ENCODE measurements around the gene MYPOP.

Gene MYPOP, protein sequence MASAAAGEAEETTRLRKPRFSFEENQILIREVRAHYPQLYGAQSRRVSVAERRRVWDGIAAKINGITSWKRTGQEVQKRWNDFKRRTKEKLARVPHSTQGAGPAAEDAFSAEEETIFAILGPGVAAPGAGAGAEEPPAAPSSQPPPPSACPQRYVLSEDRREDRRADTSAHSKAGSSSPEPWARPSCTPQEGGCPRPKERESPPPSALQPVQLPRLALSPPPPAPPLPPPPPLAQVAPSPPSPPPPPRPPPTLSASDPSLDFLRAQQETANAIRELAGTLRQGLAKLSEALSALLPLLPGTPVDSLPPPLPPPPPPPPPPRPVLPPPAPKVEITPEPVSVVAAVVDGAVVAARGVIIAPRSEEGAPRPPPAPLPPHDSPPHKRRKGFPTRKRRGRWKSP

GRCh38 chr19:45901912-45902650, at the start of gene MYPOP:
TSS of gene MYPOP (minus strand) at chr19:45902613. CDS start at chr19:45901773, 840 bp downstream.
- no peak for DNase-seq

GRCh38 chr19:45947926-45948325, 45.5 kb upstream of the MYPOP start:
- no peak for DNase-seq

DNA sequence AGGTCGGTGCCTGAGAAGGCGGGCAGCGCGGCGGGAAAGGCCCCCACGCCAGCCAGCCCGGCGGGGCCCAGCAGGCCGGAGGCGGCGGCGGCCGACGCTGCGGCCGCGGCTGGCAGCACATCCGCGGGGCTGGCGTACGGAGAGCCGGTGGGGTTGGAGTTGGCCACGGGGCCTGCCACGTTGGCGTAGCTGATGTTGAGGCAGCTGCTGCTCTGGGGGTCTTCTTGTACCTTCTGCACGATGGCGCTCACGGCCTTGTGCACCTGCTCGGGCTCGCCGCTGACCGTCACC, 38.0 kb upstream of the MYPOP start:
- no peak for DNase-seq

DNA sequence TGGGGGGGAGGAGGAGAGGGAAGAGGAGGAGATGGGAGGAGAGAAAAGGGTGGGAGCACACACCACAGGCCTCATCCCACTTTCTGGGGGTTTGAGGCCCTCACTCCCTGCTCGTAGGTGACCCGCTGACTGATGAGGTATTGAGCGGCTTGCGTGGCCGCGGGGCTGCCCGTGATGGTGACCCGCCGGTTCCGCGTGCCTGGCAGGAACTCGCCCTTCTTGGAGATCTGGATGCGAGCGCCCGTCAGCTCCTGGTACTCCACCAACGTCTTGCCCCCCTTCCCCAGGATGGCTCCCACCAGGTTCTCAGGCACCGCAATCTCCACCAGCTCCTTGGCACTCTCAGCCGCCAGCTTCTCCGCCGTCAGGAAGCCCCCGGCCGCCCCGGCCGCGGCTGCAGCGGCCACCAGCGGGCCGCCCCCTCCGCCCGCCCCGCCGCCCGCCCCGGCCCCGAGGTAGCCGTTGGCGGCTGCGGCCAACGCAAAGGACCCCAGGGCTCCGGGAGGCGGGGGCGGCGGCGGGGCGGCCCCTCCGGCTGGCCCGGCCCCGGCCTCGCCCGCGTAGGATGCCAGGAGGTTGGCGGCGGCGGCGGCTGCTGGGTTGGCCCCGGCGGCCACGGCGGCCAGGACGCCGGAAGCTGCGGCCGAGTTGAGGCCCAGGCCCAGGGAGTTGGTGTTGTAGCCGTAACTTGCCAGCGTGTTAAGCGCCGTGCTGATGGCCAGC, 37.5 kb upstream of the MYPOP start:
- DNase-seq: no peak

DNA sequence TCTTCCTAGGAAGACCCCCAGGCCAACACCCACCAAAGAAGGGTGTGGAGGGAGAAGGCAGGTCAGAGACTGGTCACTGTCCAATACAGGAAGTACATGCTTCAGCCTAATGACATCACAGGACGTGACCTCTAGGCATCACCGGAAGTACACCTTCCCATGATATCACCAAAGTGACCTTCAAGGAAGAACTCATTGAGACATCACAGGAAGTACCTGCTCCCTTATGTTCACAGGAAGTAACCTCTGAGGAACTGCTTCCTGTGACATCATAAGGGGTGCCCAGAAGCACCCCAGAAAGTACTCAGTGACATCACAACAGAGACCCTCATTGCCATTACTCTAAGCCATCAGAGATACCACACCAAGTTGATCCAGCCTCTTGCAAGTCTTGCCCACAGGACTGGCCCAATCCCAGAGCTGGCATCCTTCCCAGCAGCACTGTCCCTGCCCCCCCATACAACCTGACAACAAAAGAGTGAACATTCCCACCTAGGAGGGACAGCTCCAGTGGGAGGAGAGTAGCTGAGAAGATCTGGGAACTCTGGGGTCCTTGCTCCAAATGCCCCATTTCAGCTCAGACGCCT, 36.4 kb upstream of the MYPOP start:
- DNase-seq: no peak

GRCh38 chr19:45935267-45935666, 32.9 kb upstream of the MYPOP start:
- DNase-seq: no peak

DNA sequence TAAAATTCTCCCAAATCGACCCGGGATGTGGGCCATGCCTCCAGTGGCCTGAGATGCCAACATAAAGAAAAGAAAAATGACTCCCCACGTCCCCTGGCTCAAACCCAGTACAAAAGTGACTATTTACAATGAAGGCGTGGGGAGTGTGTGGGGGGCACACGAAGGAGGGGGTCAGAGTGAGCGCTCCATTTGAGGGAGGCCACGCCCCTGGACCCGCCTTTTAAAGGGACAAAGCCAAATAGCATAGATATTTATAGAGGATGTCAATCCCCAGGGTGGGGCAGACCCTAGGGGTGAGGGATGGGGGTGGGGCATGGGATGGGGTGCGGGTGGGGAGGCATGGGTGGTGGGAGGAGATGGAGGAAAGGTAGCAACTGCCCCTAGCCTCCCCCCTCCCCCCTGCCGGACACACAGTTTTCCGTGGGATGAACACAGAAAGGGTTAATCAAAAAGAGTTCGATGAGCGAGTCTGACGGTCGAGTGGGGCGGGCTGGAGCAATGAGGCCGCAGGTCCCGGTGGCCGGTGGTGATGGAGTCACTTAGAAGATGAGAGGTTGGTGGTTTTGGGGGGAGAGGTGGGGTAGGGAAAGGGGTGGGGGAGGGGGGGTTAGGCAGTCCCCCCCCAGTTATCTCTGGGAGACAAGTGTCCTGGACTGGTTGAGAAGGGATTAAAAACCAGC, 32.3 kb upstream of the MYPOP start:
- no peak for DNase-seq

GRCh38 chr19:45933759-45934158, 31.3 kb upstream of the MYPOP start:
- DNase-seq: no peak

DNA sequence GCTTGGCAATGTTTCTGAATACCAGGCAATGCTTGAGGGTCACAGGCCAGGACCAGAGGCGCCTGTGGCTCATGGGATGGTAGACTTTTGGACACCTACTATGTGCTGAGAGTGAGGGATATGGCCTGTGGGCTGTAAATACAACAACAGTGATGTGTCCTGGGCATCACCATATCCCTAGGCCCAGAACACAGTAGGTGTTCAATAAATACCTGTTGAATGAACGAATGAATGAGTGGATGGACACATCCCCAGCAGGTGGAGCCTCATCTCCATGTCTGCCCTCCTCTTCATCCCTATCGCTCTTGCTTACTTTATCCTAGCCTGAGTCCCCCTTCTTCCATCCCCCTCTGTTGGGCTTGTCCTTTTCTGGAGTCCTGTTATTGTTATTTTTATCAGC, 28.6 kb upstream of the MYPOP start:
- DNase-seq: no peak

DNA sequence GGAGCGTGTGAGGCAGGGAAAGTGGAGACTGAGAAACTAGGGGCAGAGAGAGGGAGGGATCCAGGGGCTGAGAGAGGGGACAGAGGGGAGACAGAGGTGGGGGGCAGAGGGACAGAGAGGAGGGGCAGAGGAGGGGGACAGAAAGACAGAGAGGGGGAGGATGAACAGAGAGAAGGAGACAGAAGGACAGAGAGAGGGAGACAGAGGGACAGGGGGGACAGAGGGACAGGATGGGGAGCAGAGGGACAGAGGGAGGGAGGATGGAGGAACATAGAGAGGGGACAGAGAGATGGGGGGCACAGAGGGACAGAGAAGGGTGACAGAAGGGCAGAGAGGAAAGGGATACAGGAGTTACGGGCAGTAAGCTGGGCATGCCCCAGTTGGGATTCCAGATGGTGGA, 26.8 kb upstream of the MYPOP start:
- no peak for DNase-seq

GRCh38 chr19:45927565-45928261, 25.3 kb upstream of the MYPOP start:
- DNase-seq: no peak

GRCh38 chr19:45924891-45925447, 22.6 kb upstream of the MYPOP start:
- DNase-seq: no peak

GRCh38 chr19:45922281-45922680, 19.9 kb upstream of the MYPOP start:
- DNase-seq: no peak

DNA sequence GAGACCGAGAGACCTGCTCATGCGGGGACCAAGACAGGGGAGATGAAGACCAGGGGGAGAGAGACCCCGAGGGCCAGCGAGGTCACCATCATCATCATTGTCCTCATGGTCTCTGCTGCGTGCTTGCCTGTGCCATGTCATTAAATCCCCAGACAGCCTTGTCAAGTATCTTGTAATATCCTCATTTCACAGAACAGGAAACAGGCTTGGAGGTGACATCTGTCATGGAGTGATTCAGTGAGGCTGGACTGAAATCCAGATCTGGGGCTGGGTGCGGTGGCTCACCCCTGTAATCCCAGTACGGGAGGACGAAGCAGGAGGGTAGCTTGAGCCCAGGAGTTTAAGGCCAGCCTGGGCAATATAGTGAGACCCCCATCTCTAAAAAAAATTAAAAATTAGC, 18.0 kb upstream of the MYPOP start:
- DNase-seq: no peak

DNA sequence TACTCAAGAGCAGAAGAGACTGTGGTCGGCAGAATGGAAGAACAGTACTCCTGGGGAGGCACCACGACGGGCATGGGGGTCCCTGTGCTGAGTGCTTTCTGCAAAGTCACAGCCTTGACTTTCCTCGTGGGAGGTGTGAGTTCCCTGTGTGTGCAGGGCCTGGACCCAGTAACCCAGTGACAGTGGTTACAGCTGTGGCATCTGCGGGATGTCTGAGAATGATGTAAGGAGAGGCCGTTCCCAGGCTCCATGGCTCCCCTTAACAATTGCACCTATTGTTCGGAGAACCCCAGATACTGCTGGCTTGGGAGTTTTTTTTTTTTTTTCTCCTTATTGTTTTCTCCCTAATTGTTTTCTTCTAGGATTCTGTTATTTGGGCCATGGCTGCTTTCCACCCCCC, 17.3 kb upstream of the MYPOP start:
- DNase-seq: no peak

DNA sequence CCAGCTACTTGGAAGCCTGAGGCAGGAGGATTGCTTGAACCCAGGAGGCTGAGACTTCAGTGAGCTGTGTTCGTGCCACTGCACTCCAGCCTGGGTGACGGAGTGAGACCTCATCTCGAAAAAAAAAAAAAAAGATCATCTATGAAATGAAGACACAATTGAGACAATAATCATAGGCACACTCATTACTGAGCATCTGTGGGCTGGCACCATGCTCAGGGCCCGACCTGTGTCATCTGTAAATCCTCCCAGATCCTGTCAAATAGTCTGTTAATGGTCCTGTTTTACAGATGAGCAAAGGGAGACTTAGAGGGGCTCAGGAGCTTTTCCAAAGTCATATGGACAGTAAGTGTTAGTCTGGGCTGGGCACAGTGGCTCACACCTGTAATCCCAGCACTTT, 16.3 kb upstream of the MYPOP start:
- DNase-seq: no peak

GRCh38 chr19:45917421-45918091, 15.1 kb upstream of the MYPOP start:
- DNase-seq: no peak

DNA sequence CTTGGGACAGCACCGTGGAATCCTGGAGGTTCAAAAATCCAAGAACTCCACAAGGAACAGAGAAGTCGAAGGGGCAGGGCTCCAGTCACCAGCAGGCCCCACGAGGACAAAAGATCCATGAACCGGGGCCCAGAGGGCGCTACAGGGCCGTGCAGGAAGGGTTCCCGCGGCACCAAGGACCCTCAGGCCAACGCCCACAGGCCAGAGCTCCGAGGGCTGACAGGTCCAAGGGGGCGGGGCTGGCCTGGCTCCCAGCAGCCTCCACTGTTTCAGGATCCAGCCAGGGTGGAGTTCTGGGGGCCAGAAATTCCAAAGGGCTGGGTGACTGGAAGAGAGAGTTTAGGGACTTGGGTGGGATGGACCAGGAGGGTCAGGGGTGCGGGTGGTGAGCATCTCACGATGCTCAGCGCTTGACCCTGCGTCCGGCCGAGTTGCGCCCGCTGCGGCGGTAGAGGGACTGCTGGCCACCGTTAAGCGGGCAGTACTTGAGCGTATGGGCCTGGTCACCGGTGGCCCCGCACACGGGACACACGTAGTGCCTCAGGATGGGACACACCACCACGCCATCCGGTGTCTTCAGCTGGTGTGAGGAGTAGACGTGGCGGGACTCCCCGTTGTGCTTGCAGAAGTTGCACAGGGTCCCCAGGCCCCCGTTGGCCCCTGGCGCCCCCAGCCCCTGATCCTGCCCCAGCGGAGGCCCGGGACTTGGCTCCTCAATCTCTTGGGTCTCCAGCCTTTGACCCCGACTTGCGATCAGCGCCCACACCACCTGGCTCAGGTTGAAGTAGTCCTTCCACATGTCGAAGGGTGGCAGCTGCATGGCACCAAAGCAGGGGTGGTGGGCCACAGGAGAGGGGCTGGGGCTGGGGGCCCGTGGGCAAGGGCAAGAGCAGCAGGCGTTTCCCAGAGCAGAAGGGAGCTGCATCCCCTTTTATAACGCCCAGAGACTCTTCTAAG, 11.7 kb upstream of the MYPOP start, which contains the start of gene NANOS2:
TSS of gene NANOS2 (minus strand) at position 905 of the 957 bp plus-strand sequence. CDS start at position 820, 85 bp downstream.
- DNase-seq: no peak

GRCh38 chr19:45911291-45911690, 8.9 kb upstream of the MYPOP start:
- no peak for DNase-seq

- DNase-seq: no peak
Measured at GRCh38 chr19:45908956-45909355, 6.5 kb upstream of the MYPOP start.
